HepG2 (cell line): Measurements from ENCODE around the gene ANKRD6. TPM values are rescaled to one million over a fixed set of nuclear protein-coding genes. Genes with fewer than 3 reads are reported as not detected.

Source experiments
- ATAC-seq: fragments of 200-7000 bp; cut with Tn5 transposase; 3 replicates; pipeline ENCODE4 v1.9.1; 2020; ENCODE audit warnings: mild to moderate bottlenecking, moderate library complexity
- BruUV-seq: library from RNA; stranded (reverse); fragments of 400-500 nt; replicated peaks from 2 replicates; lab custom pipeline; 2021; lab: Mats Ljungman, UMichigan
- CTCF ChIA-PET: fragments of 300-600 bp; formaldehyde crosslinking; extraction: SDS; loops from one replicate; lab custom pipeline; 2021; ENCODE audit warnings: low total read pairs, inconsistent platforms, low intra/inter-chr PET ratio; lab: Yijun Ruan, JAX
- POLR2A ChIA-PET: fragments of 350-600 bp; sonication (Branson Sonifier 250); formaldehyde crosslinking; loops from one replicate; lab custom pipeline; 2020; ENCODE audit warnings: antibody characterized with exemption, inconsistent platforms; lab: Yijun Ruan, JAX
- DNase-seq: peaks from one replicate; pipeline ENCODE4 v3.0.0-alpha.2; 2015; ENCODE audit warnings: low spot score
- FAIRE-seq: peaks from 3 replicates; lab custom pipeline; 2011; peaks lifted over from hg19 to GRCh38; lab: Jason Lieb, UNC
- H2AFZ ChIP-seq: one replicate; pipeline ENCODE4 v1.6.1; 2011; ENCODE audit warnings: low read length, inconsistent platforms
- H3K27ac ChIP-seq: fragments of 300-600 bp; 3 replicates; pipeline ENCODE4 v1.8.0; 2011; ENCODE audit warnings: mixed run types, mild to moderate bottlenecking, mixed read lengths, low read length, inconsistent platforms; ENCODE audit not compliant: insufficient read depth; ENCODE audit errors: extremely low read length
- H3K27me3 ChIP-seq, 2 experiments: fragments of 200-600 bp in 1 of 2; 2 replicates in 1 of 2; 3 replicates in 1 of 2; pipeline versions ENCODE4 v1.6.0 to v1.8.0; 2011; ENCODE audit warnings: low read length in 2 of 2, mild to moderate bottlenecking in 2 of 2, moderate library complexity in 2 of 2, inconsistent platforms in 1 of 2; ENCODE audit not compliant: insufficient read depth in 2 of 2, control insufficient read depth in 1 of 2
- H3K36me3 ChIP-seq, 2 experiments: fragments of 200-600 bp in 1 of 2; replicated peaks in 1 of 2; 2 replicates in 1 of 2; 3 replicates in 1 of 2; pipeline versions ENCODE4 v1.5.1 to v1.8.0; 2011; ENCODE audit warnings: low read length in 2 of 2, inconsistent platforms in 1 of 2; ENCODE audit not compliant: insufficient read depth in 2 of 2, control insufficient read depth in 1 of 2
- H3K4me1 ChIP-seq: 2 replicates; pipeline ENCODE4 v1.5.1; 2012; ENCODE audit warnings: low read length, inconsistent platforms; ENCODE audit not compliant: insufficient read depth
- H3K4me2 ChIP-seq: 2 replicates; pipeline ENCODE4 v1.6.0; 2011; ENCODE audit warnings: low read depth, low read length, inconsistent platforms
- H3K4me3 ChIP-seq, 3 experiments: fragments of 200-600 bp in 1 of 3; sonication (generic), shearing (Covaris generic) in 1 of 3; replicated peaks in 1 of 3; 2 replicates each; pipeline ENCODE4 v1.5.1; 2011 to 2016; ENCODE audit warnings: low read length in 3 of 3, inconsistent platforms in 2 of 3, low read depth in 2 of 3, mild to moderate bottlenecking in 2 of 3, control low read depth in 1 of 3, mixed read lengths in 1 of 3; ENCODE audit not compliant: insufficient read depth in 1 of 3
- H3K79me2 ChIP-seq: one replicate; pipeline ENCODE4 v1.6.1; 2011; ENCODE audit warnings: low read length, inconsistent platforms; ENCODE audit not compliant: insufficient read depth
- H3K9ac ChIP-seq: 2 replicates; pipeline ENCODE4 v1.6.0; 2011; ENCODE audit warnings: mild to moderate bottlenecking, low read depth, low read length, inconsistent platforms; ENCODE audit not compliant: insufficient read depth
- H3K9me3 ChIP-seq: 2 replicates; pipeline ENCODE4 v1.5.1; 2012; ENCODE audit warnings: mild to moderate bottlenecking, low read length
- H4K20me1 ChIP-seq: 2 replicates; pipeline ENCODE4 v1.6.0; 2011; ENCODE audit warnings: inconsistent platforms, mild to moderate bottlenecking, low read length, moderate library complexity; ENCODE audit not compliant: insufficient read depth
- AKAP8 ChIP-seq: sonication (generic); formaldehyde crosslinking; IDR thresholded peaks from 2 replicates; pipeline ENCODE4 v1.5.1; 2020; ENCODE audit warnings: mild to moderate bottlenecking, missing genetic modification reagents
- CBX1 ChIP-seq: IDR thresholded peaks from one replicate; pipeline ENCODE4 v1.6.1; 2016; ENCODE audit warnings: antibody characterized with exemption, low read depth
- CC2D1A ChIP-seq: sonication (generic); formaldehyde crosslinking; IDR thresholded peaks from 2 replicates; pipeline ENCODE4 v1.8.1; 2023; ENCODE audit warnings: mild to moderate bottlenecking, missing genetic modification reagents
- ERF ChIP-seq: IDR thresholded peaks from 2 replicates; pipeline ENCODE4 v1.6.1; 2018; ENCODE audit warnings: missing biosample characterization, missing genetic modification reagents
- FOXP1 ChIP-seq, 2 experiments: fragments of 450-650 bp in 1 of 2; IDR thresholded peaks; 2 replicates each; pipeline ENCODE4 v1.6.1; 2017 to 2018; ENCODE audit warnings: antibody characterized with exemption in 1 of 2
- MIXL1 ChIP-seq: IDR thresholded peaks from 2 replicates; pipeline ENCODE4 v1.6.1; 2016
- RFXANK ChIP-seq: IDR thresholded peaks from 2 replicates; pipeline ENCODE4 v1.6.1; 2016
- SPEN ChIP-seq: sonication (generic); formaldehyde crosslinking; IDR thresholded peaks from 2 replicates; pipeline ENCODE4 v1.5.1; 2020; ENCODE audit warnings: low read depth, mild to moderate bottlenecking, missing genetic modification reagents
- XBP1 ChIP-seq: sonication (generic); formaldehyde crosslinking; IDR thresholded peaks from 2 replicates; pipeline ENCODE4 v1.5.0; 2020; ENCODE audit warnings: missing genetic modification reagents
- ZFP37 ChIP-seq: sonication (generic); formaldehyde crosslinking; IDR thresholded peaks from 2 replicates; pipeline ENCODE4 v1.4.0; 2020; ENCODE audit warnings: missing genetic modification reagents, borderline replicate concordance
- ZFP41 ChIP-seq: sonication (generic); formaldehyde crosslinking; IDR thresholded peaks from 2 replicates; pipeline ENCODE4 v1.4.0; 2020; ENCODE audit warnings: mild to moderate bottlenecking, missing genetic modification reagents, borderline replicate concordance
- ZNF18 ChIP-seq: sonication (generic); formaldehyde crosslinking; IDR thresholded peaks from 2 replicates; pipeline ENCODE4 v1.8.0; 2022; ENCODE audit warnings: mild to moderate bottlenecking, missing genetic modification reagents; ENCODE audit not compliant: insufficient replicate concordance
- ZNF572 ChIP-seq: sonication (generic); formaldehyde crosslinking; IDR thresholded peaks from 2 replicates; pipeline ENCODE4 v1.5.1; 2020; ENCODE audit warnings: mild to moderate bottlenecking, missing genetic modification reagents
- ZNF883 ChIP-seq: sonication (generic); formaldehyde crosslinking; IDR thresholded peaks from 2 replicates; pipeline ENCODE4 v1.5.1; 2020; ENCODE audit warnings: mild to moderate bottlenecking, missing genetic modification reagents; ENCODE audit errors: not compliant biosample characterization
- ZNF891 ChIP-seq: sonication (generic); formaldehyde crosslinking; IDR thresholded peaks from 2 replicates; pipeline ENCODE4 v1.5.0; 2020; ENCODE audit warnings: mild to moderate bottlenecking, missing genetic modification reagents
- WGBS: methylation state at CpG from one replicate; pipeline ENCODE4 v1.1.6; 2017; ENCODE audit warnings: low lambda C conversion rate; 5-methylcytosine and 5-hydroxymethylcytosine counted together
- in situ Hi-C: cut with HindIII; loops from 2 replicates; pipeline ENCODE4 v1.10.0; 2017; ENCODE audit warnings: low pct_unique_long_range_greater_than_20kb; ENCODE audit not compliant: extremely low pct_ligation_motif_present
- intact Hi-C: fragments of 100-400 bp; cut with micrococcal nuclease; formaldehyde crosslinking; loops from one replicate; pipeline ENCODE4 v1.10.0; 2022; ENCODE audit not compliant: unreplicated experiment
- polyA plus RNA-seq, 8 experiments: library from polyadenylated mRNA; depleted of rRNA in 3 of 8; stranded (reverse) in 7 of 8; unstranded in 1 of 8; fragments of >200 nt; fragmentation: Illumina TruSeq in 4 of 8; extraction: Trizol in 4 of 8; gene quantifications; 2 replicates each; pipeline versions ENCODE4 v1.2.1 to v1.2.3, GENCODE V29; 2011 to 2016; ENCODE audit warnings: low read depth in 4 of 8, missing spikeins in 1 of 8, mixed read lengths in 1 of 8; ENCODE audit not compliant: insufficient read depth in 1 of 8
- total RNA-seq, 5 experiments: library from RNA; depleted of rRNA; stranded (reverse); fragments of >200 nt; fragmentation: Illumina TruSeq; extraction: Trizol; gene quantifications; 2 replicates each; pipeline ENCODE4 v1.2.3, GENCODE V29; 2016; ENCODE audit warnings: low read depth in 1 of 5
- TF ChIP-seq, protein P1 (sequence below): sonication (generic); formaldehyde crosslinking; IDR thresholded peaks from 2 replicates; pipeline ENCODE4 v1.4.0; 2020; ENCODE audit warnings: mild to moderate bottlenecking, missing genetic modification reagents

The ANKRD6 gene
- total and polyA plus RNA-seq, 2 of the 13 experiments (the other 11 are each of a cell fraction or from before 2014, with no cell fraction given): 0.18 to 0.36 TPM

- H3K27me3 ChIP-seq: no peaks in the 10 kb centered on the region
- no TSS peak for BruUV-seq
- FAIRE-seq (no peak), ATAC-seq (no peak), DNase-seq (no peak)
- intact Hi-C loops: no loop called here
- WGBS: 4% methylated on average over 1 of the region's 1 CpG
- no peaks in the 10 kb centered on the region for H3K36me3 ChIP-seq
- no peaks in the 10 kb centered on the region for H4K20me1 ChIP-seq
- no peak overlapping the region for H3K27ac ChIP-seq
- H3K9ac ChIP-seq: no peak overlapping the region
- in situ Hi-C loops: no loop called here
- no peaks in the 10 kb centered on the region for H3K79me2 ChIP-seq
- no peak overlapping the region for H2AFZ ChIP-seq
- no peaks in the 10 kb centered on the region for H3K9me3 ChIP-seq
- TF ChIP-seq AKAP8 (CRISPR knock-in tag) (no peak), XBP1 (CRISPR knock-in tag) (no peak), FOXP1 (IDR thresholded peaks at IDR 0.05) (no peak), FOXP1 (CRISPR knock-in tag; IDR thresholded peaks at IDR 0.05) (no peak), ZNF883 (CRISPR knock-in tag) (no peak), SPEN (no peak), RFXANK (no peak), ZNF572 (CRISPR knock-in tag) (no peak), ZNF18 (CRISPR knock-in tag) (no peak), ERF (no peak), CC2D1A (CRISPR knock-in tag) (no peak), CBX1 (no peak), ZFP41 (CRISPR knock-in tag) (no peak), MIXL1 (CRISPR knock-in tag) (no peak), ZNF891 (CRISPR knock-in tag) (no peak), ZFP37 (no peak)
- TF ChIP-seq, protein P1, sequence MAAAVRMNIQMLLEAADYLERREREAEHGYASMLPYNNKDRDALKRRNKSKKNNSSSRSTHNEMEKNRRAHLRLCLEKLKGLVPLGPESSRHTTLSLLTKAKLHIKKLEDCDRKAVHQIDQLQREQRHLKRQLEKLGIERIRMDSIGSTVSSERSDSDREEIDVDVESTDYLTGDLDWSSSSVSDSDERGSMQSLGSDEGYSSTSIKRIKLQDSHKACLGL (CRISPR knock-in tag): no peak
- no peak overlapping the region for H3K4me2 ChIP-seq
- CTCF ChIA-PET: no interaction called here
- H3K4me1 ChIP-seq: no peaks in the 10 kb centered on the region
- POLR2A ChIA-PET: no interaction called here
- H3K4me3 ChIP-seq: no peak overlapping the region
Measured at GRCh38 chr6:89585154-89585553, 152.2 kb downstream of the ANKRD6 start.
